ENCODE data around the gene CDH15. TPM values are rescaled to one million over a fixed set of nuclear protein-coding genes. Genes with fewer than 3 reads are reported as not detected.

The CDH15 gene
- total and polyA plus RNA-seq, 9 of the 15 experiments (the other 6 are each of a cell fraction or from before 2014, with no cell fraction given) = 0.07 to 0.18 TPM; not detected in 7

GRCh38 chr16:89217388-89218191 is 46.0 kb downstream of the CDH15 start, which contains the start of gene ZNF778 (continued):
- TF ChIP-seq CBFB (CRISPR knock-in tag; IDR thresholded peaks at IDR 0.05) (0 out of 2 replicates have a peak, but pooled peaks have one; percentile 48), PKNOX1 (IDR thresholded peaks at IDR 0.05) (peak; percentile 57; the same call in 1 of the 2 replicates), ZNF740 (CRISPR knock-in tag; IDR thresholded peaks at IDR 0.05) (peak; percentile 67; the same call in 1 of the 2 replicates), ZNF740 (tag; IDR thresholded peaks at IDR 0.05) (peak in 1 of 2 experiments; percentile 42; a peak in 1 of 4 replicates), ZNF133 (CRISPR knock-in tag; IDR thresholded peaks at IDR 0.05) (no peak), PHF8 (IDR thresholded peaks at IDR 0.05; ENCODE audit: borderline replicate concordance, low read length) (peak; percentile 92), KDM4B (IDR thresholded peaks at IDR 0.05; ENCODE audit: borderline replicate concordance in 2 of 2, low read depth in 1 of 2) (peak in 1 of 2 experiments; percentile 84; a peak in 1 of 4 replicates), POLR2A (conservative IDR thresholded peaks at IDR 0.05) (peak; percentile 94), ZFP30 (CRISPR knock-in tag; IDR thresholded peaks at IDR 0.05; ENCODE audit: borderline replicate concordance) (no peak), BRF2 (IDR thresholded peaks at IDR 0.05; ENCODE audit: borderline replicate concordance, insufficient read depth, insufficient read length) (no peak), SIN3A (IDR thresholded peaks at IDR 0.05; ENCODE audit: borderline replicate concordance in 2 of 2, control insufficient read depth in 1 of 2, low read depth in 2 of 2, low read length in 2 of 2) (peak; percentile 98 to 99), GMEB1 (CRISPR knock-in tag; IDR thresholded peaks at IDR 0.05) (peak; percentile 7; the same call in 1 of the 2 replicates), SAFB (IDR thresholded peaks at IDR 0.05; ENCODE audit: borderline replicate concordance, low read depth, low read length) (peak; percentile 85), ZNF57 (CRISPR knock-in tag; IDR thresholded peaks at IDR 0.05) (peak; percentile 84), NONO (IDR thresholded peaks at IDR 0.05; ENCODE audit: low read depth in 2 of 2, low read length in 1 of 2) (peak; percentile 12 to 18; a peak in 1 of 4 replicates), RFX5 (IDR thresholded peaks at IDR 0.05; ENCODE audit: low read depth, low read length) (no peak), CREB1 (IDR thresholded peaks at IDR 0.05) (peak; percentile 93), CREB1 (CRISPR knock-in tag; IDR thresholded peaks at IDR 0.05) (peak; percentile 97), ATF7 (IDR thresholded peaks at IDR 0.05) (peak; percentile 52), RBM14 (IDR thresholded peaks at IDR 0.05; ENCODE audit: borderline replicate concordance, insufficient read depth, low read depth, low read length) (0 out of 2 replicates have a peak, but pooled peaks have one; percentile 24), ZNF785 (CRISPR knock-in tag; IDR thresholded peaks at IDR 0.05) (no peak), SAP30 (IDR thresholded peaks at IDR 0.05; ENCODE audit: borderline replicate concordance, insufficient read depth, low read depth, low read length, poor library complexity, severe bottlenecking) (peak; percentile 98)

Data from K562 (cell line).